ENCODE measurements around the gene SLC7A10.

SLC7A10 gene

DNA sequence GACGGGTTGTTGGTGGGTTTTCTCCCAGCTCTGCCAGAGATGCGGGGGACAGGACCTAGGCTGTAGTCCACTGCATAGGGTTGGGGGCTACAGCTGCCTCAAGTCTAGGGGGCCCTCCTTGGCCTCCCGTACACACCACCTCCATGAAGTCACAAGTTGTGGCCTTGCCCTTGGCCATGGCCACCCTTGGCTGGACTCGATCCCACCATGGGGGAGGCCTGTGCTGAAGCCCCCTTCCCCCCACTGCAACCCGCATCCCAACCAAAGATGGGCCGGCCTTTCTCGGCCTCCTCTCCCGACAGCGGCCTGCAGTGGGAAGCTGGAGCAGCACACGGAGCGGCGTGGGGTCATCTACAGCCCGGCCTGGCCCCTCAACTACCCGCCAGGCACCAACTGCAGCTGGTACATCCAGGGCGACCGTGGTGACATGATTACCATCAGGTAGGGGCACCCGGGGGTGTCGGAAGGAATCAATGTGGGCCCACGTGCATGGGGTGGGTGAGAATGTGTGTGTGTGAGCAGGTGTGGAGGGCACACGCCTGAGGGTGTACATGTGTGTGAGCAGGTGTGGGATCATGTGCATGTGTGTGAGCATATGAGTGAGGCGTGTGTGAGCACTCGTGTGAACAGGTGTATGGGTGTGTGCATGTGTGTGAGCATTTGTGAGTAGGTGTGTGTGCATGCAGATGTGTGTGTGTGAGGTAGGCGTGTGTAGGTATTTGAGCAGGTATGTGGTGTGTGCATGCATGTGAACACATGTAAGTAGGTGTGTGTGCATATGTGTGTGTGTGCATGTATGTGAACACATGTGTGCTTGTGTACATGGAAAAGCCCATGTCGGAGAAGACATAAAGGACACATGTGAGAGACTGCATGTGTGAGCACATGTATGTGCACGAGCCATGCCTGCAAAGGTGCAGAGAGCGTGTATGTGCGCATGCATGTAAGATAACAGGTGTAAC is 22.8 kb downstream of the SLC7A10 start:
- H3K27me3 ChIP-seq (ENCODE audit: insufficient read depth, low read length) = no peaks in the 10 kb centered on the region
- H3K79me2 ChIP-seq (ENCODE audit: insufficient read depth, low read length) = no peaks in the 10 kb centered on the region
- H2AFZ ChIP-seq (ENCODE audit: low read length) = no peak overlapping the region
- no peaks in the 10 kb centered on the region for H3K4me1 ChIP-seq (ENCODE audit: insufficient read depth, low read length, severe bottlenecking)
- no peaks in the 10 kb centered on the region for H3K36me3 ChIP-seq (ENCODE audit: insufficient read depth, low read length)
- H3K9ac ChIP-seq (ENCODE audit: low read length) = no peak overlapping the region
- no peak overlapping the region for H3K4me2 ChIP-seq (ENCODE audit: low read length)
- H3K4me3 ChIP-seq (ENCODE audit: low read depth, low read length, poor library complexity, severe bottlenecking) = no peak overlapping the region
- no peaks in the 10 kb centered on the region for H3F3A ChIP-seq (ENCODE audit: insufficient read depth, low read length)
- H3K9me2 ChIP-seq (ENCODE audit: low read depth, low read length) = no peaks in the 10 kb centered on the region
- H4K20me1 ChIP-seq (ENCODE audit: insufficient read depth, low read length) = no peaks in the 10 kb centered on the region
- H3K9me3 ChIP-seq (ENCODE audit: low read length) = no peaks in the 10 kb centered on the region
- TF ChIP-seq, protein P1, sequence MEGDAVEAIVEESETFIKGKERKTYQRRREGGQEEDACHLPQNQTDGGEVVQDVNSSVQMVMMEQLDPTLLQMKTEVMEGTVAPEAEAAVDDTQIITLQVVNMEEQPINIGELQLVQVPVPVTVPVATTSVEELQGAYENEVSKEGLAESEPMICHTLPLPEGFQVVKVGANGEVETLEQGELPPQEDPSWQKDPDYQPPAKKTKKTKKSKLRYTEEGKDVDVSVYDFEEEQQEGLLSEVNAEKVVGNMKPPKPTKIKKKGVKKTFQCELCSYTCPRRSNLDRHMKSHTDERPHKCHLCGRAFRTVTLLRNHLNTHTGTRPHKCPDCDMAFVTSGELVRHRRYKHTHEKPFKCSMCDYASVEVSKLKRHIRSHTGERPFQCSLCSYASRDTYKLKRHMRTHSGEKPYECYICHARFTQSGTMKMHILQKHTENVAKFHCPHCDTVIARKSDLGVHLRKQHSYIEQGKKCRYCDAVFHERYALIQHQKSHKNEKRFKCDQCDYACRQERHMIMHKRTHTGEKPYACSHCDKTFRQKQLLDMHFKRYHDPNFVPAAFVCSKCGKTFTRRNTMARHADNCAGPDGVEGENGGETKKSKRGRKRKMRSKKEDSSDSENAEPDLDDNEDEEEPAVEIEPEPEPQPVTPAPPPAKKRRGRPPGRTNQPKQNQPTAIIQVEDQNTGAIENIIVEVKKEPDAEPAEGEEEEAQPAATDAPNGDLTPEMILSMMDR (IDR thresholded peaks at IDR 0.05; ENCODE audit: low read length) = no peak
- no peak for TF ChIP-seq EZH2 (IDR thresholded peaks at IDR 0.05; ENCODE audit: borderline replicate concordance, low read length)
- H3K27ac ChIP-seq (ENCODE audit: low read depth, low read length, poor library complexity, severe bottlenecking) = no peak overlapping the region

DNA sequence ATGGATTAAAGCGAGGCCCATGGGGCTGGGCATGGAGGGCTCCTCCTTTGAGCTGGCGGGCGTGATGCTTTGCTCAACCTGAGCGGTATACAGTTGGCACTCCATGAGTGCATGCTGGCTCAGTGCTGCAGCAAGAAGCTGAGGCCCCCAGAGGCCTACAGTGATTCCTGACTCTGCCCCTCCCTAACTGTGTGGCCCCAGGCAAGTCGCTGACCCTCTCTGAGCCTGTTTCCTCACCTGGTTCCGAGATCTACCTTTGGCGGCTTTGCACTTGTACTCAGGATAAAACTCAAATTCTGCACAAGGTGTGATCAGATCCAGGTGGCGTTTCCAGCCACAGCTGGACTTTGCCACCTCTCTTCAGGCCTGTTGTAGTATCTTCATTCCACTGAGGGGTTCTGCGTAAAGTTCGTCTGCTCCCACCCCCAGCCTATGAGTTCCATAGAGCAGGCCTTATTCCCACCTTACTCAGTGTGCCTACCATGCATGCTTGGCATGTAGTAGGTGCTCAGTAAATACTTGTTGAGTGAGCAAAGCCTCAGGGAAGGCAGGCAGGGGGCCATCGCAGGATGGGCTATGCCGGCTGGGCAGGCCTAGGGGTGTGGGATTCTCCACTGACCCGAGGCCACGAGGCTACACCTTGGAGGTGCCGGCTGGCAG is 23.6 kb downstream of the SLC7A10 start:
- no peak overlapping the region for H2AFZ ChIP-seq (ENCODE audit: low read length)
- no peaks in the 10 kb centered on the region for H4K20me1 ChIP-seq (ENCODE audit: insufficient read depth, low read length)
- no peak overlapping the region for H3K27ac ChIP-seq (ENCODE audit: low read depth, low read length, poor library complexity, severe bottlenecking)
- TF ChIP-seq, protein P1 (IDR thresholded peaks at IDR 0.05; ENCODE audit: low read length) = no peak
- TF ChIP-seq EZH2 (IDR thresholded peaks at IDR 0.05; ENCODE audit: borderline replicate concordance, low read length) = no peak
- H3K4me2 ChIP-seq (ENCODE audit: low read length) = no peak overlapping the region
- no peaks in the 10 kb centered on the region for H3F3A ChIP-seq (ENCODE audit: insufficient read depth, low read length)
- no peaks in the 10 kb centered on the region for H3K79me2 ChIP-seq (ENCODE audit: insufficient read depth, low read length)
- no peaks in the 10 kb centered on the region for H3K9me3 ChIP-seq (ENCODE audit: low read length)
- no peak overlapping the region for H3K9ac ChIP-seq (ENCODE audit: low read length)
- H3K4me1 ChIP-seq (ENCODE audit: insufficient read depth, low read length, severe bottlenecking) = no peaks in the 10 kb centered on the region
- no peaks in the 10 kb centered on the region for H3K9me2 ChIP-seq (ENCODE audit: low read depth, low read length)
- no peak overlapping the region for H3K4me3 ChIP-seq (ENCODE audit: low read depth, low read length, poor library complexity, severe bottlenecking)
- H3K36me3 ChIP-seq (ENCODE audit: insufficient read depth, low read length) = no peaks in the 10 kb centered on the region
- no peaks in the 10 kb centered on the region for H3K27me3 ChIP-seq (ENCODE audit: insufficient read depth, low read length)

DNA sequence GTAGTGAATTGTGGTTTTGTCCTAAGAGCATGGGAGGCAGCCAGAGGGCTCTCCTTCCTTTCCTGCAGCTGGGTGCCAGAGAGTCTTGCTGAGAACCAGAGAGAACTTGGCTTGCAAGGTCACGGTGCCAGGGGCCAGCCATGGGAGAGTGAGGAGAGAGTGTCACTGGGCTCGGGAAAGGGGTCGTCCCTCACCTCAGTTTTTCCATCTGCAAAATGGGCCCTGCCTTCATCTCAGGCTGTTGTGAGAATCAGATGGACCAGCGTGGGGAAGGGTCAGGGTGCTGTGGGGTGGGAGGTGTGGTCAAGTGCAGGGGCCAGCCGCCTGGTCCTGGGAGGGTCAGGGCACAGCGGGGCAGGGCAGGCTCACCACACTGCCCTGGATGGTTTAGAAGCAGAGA is 24.2 kb downstream of the SLC7A10 start:
- Histone ChIP-seq H4K20me1 (ENCODE audit: insufficient read depth, low read length) (no peaks in the 10 kb centered on the region), H3K27ac (ENCODE audit: low read depth, low read length, poor library complexity, severe bottlenecking) (no peak overlapping the region), H3F3A (ENCODE audit: insufficient read depth, low read length) (no peaks in the 10 kb centered on the region), H3K9ac (ENCODE audit: low read length) (no peak overlapping the region), H3K4me1 (ENCODE audit: insufficient read depth, low read length, severe bottlenecking) (no peaks in the 10 kb centered on the region), H3K79me2 (ENCODE audit: insufficient read depth, low read length) (no peaks in the 10 kb centered on the region), H3K4me2 (ENCODE audit: low read length) (no peak overlapping the region), H2AFZ (ENCODE audit: low read length) (no peak overlapping the region), H3K36me3 (ENCODE audit: insufficient read depth, low read length) (no peaks in the 10 kb centered on the region), H3K9me2 (ENCODE audit: low read depth, low read length) (no peaks in the 10 kb centered on the region), H3K27me3 (ENCODE audit: insufficient read depth, low read length) (no peaks in the 10 kb centered on the region), H3K4me3 (ENCODE audit: low read depth, low read length, poor library complexity, severe bottlenecking) (no peak overlapping the region), H3K9me3 (ENCODE audit: low read length) (no peaks in the 10 kb centered on the region)
- TF ChIP-seq, protein P1 (IDR thresholded peaks at IDR 0.05; ENCODE audit: low read length) = no peak
- no peak for TF ChIP-seq EZH2 (IDR thresholded peaks at IDR 0.05; ENCODE audit: borderline replicate concordance, low read length)

All from OCI-LY1 (cell line).